Measurements from ENCODE around the gene ANXA2R.
A peak's percentile ranks its signal among the peaks of the same experiment; 100 is the strongest.
"Not testable (repeated sequence)": the region's sequence is repeated elsewhere in the genome, so short reads cannot be mapped to it uniquely, and the experiment has no call there.

The ANXA2R gene, protein sequence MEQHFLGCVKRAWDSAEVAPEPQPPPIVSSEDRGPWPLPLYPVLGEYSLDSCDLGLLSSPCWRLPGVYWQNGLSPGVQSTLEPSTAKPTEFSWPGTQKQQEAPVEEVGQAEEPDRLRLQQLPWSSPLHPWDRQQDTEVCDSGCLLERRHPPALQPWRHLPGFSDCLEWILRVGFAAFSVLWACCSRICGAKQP

DNA sequence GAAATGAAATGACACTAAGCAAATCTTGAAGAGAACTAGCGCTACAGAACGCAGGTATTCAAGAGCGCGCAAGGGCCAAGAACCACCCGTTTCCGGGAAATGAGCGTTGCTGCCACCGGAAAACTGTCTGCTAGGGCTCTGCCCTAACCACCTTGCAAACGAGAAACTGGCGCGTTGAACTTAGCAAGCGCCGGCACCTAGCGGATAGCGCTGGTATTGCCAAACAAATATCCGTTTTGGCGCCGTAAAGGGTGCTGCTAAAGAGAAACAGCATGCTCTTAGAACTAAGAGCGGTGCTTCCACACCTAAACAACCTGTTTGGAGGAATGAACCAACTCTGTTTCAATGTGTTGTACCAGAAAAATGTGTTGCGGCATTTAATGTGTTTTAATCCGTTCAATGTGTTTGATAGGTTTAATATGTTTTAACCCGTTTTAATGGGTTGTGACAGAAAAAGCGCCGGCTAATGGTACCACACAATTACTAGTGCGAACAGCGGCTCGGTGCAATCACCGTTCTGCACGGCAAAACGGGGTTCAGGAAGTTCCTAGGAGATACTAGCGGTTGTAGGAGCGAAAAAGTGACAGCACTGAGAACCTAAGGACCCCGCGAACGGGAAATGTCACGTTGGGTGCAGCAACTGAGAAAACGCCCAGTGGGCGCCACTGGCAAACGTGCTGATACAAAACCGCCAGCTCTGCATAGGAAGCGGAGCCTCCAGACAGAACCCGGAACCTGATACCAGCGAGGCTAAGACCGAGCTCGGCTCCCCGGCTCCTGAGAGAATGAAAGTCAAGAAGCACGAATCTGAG, at the start of gene ANXA2R:
Gene ANXA2R, minus strand, starts transcription at position 33 of the 812 bp plus-strand sequence. CDS start 273 bp downstream, outside the sequence.
- peak; percentile 92 for DNase-seq

DNA sequence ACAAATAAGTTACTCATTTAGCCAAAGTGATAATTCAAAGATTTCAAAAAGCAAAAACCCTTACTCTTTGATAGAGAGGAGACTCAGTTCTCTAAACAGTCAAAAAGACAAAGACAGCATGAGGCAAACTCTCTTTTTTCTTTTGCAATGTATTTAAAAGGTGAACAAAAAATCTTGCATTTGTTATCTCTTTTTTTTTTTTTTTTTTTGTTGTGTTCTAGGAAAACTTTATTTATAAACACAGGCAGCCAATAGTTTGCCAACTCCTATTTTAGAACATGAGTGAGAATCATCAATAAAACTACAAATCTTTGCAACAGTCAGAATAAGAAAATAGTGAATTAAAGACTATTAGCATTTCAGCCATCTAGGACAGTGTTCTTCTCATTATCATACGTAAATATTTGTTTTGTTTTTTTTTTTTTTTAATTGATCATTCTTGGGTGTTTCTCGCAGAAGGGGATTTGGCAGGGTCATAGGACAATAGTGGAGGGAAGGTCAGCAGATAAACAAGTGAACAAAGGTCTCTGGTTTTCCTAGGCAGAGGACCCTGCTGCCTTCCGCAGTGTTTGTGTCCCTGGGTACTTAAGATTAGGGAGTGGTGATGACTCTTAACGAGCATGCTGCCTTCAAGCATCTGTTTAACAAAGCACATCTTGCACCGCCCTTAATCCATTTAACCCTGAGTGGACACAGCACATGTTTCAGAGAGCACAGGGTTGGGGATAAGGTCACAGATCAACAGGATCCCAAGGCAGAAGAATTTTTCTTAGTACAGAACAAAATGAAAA, 46.2 kb upstream of the ANXA2R start:
- not testable (repeated sequence) for DNase-seq

DNA sequence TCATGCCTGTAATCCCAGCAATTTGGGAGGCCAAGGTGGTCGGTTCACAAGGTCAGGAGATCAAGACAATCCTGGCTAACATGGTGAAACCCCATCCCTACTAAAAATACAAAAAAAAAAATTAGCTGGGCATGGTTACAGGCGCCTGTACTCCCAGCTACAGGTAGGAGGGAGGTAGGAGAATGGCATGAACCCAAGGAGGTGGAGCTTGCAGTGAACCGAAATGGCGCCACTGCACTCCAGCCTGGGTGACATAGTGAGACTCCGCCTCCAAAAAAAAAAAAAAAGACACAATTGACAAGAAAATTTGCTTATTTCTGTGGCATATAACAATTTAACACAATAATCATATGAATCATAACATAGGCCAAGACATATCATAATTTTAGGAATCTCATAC, 45.3 kb upstream of the ANXA2R start:
- no peak for DNase-seq

DNA sequence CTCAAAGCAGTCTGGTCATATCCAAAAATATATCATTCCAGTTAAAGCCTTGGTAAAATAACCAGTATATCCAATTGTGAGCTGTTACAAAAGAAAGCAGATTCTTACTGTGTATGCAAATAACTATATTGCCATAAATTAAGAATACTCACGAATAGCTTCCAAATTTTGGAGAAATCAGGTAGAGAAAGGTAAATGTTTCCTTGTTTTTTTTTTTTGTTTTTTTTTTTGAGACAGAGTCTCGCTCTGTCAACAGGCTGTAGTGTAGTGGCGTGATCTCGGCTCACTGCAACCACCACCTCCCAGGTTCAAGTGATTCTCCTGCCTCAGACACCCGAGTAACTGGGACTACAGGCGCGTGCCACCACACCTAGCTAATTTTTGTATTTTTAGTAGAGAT, 44.3 kb upstream of the ANXA2R start:
- not testable (repeated sequence) for DNase-seq

DNA sequence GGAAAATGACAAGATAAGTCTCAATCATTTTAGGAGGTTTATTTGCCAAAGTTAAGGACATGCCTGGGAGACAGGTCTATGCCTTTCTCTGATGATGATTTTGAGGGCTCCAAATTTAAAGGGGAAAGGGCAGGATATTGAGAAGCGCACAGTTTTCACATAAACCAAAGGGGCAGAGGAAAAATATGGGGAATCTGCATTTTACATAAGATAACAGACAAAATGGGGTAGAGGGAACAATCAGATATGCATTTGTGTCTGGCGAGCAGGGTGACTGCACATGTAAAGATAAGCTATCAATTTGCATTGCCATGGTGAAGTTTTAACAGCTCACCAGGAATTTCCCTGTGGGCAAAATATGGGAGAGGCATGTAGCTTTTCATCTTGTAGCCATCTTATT, 41.2 kb upstream of the ANXA2R start:
- DNase-seq = not testable (repeated sequence)

DNA sequence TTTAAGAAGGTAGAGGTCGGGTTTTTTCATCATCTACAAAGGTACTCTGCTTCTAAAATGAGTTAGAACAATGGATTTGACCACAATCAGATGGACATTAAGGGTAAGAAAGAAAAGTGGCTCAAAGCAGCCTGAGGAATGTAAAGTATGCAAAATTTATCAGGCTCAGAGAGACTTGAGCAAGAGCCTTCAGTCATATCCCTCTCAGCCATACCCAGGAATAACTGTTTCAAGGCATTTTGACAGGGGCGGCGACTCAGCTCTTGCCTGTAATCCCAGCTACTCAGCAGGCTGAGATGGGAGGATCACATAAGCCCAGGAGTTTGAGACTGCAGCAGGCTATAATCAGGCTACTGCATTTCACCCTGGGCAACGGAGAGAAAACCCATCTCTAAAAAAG, 38.8 kb upstream of the ANXA2R start:
- DNase-seq = no peak

DNA sequence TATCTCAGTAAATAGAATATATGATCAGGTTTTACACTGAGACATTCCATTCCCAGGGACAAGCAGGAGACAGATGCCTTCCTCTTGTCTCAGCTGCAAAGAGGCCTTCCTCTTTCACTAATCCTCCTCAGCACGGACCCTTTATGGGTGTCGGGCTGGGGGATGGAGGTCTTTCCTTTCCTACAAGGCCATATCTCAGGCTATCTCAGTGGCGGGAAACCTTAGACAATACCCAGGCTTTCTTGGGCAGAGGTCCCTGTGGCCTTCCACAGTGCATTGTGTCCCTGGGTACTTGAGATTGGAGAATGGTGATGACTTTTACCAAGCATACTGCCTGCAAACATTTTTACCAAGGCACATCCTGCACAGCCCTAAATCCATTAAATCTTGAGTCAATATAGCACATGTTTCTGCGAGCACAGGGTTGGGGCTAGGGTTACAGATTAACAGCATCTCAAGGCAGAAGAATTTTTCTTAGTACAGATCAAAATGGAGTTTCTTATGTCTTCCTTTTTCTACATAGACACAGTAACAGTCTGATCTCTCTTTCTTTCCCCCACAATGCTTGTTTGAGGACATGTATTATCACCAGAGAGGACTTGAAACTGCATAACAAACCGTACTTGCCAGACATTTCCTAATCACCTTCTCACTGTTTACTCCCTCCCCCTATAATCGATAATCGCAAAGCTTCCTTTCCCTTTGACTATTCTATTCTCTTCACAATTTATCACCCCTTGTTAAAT, 37.5 kb upstream of the ANXA2R start:
- DNase-seq = not testable (repeated sequence)

DNA sequence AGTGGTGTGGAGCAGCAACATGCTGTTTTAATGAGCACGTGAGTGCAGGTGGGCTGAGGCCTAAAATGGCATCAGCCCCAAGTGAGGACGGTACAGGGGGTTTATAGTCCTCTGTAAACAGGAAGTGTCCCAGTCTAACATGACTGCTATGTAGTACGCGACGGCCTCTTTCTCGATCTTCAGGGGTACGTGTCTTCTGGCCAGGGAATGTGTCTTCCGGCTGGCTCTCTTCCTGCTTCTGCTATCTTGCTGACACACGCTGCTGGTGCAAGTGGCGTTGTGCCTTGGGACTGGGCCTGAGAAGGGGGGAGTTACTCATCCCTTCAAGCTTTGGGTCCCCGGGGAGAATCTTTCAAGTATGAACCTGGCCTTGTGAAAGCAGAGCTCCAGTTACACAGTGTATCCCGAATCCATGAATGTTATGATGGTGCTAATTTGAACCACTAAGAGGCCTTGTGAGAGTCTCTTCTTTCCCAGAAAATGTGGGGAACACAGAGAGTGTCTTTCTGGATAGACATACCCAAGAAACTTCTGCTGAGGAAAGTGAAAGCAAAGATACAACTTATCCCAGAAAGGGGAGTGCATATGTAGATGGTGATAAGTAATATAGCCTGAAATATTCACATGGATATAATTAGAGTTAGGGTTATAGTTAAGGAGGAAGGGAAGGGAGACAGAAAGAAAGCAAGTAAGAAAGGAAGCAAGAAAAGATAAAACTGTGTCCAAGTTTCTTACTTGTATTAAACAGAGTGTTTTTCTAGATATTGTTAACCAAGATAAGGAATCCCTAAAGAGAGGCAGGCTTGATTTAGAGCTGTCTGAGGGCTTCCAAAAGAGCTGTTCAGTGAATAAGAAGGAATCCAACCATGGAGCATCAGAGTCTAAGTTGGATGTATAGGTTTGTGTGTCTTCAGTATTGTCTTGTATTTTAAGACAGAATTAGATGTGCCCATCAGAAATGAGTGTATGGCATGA, 35.5 kb upstream of the ANXA2R start:
- no peak for DNase-seq

DNA sequence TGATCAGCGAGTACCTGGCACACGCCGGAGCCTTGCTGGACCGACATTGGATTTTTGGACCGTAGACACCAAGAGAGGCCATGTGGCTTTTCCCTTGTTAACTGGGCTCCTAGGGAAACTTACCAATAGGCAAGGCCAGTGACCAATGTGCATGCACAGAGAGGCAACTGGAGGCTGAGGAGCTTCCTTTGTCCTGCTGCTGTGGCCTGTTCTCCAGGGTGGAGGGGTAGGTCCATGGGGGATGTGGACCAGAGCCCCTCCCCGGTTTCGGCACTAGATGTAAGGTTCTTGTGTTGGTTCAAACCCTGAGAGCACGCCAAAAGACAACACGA, 34.8 kb upstream of the ANXA2R start:
- no peak for DNase-seq

DNA sequence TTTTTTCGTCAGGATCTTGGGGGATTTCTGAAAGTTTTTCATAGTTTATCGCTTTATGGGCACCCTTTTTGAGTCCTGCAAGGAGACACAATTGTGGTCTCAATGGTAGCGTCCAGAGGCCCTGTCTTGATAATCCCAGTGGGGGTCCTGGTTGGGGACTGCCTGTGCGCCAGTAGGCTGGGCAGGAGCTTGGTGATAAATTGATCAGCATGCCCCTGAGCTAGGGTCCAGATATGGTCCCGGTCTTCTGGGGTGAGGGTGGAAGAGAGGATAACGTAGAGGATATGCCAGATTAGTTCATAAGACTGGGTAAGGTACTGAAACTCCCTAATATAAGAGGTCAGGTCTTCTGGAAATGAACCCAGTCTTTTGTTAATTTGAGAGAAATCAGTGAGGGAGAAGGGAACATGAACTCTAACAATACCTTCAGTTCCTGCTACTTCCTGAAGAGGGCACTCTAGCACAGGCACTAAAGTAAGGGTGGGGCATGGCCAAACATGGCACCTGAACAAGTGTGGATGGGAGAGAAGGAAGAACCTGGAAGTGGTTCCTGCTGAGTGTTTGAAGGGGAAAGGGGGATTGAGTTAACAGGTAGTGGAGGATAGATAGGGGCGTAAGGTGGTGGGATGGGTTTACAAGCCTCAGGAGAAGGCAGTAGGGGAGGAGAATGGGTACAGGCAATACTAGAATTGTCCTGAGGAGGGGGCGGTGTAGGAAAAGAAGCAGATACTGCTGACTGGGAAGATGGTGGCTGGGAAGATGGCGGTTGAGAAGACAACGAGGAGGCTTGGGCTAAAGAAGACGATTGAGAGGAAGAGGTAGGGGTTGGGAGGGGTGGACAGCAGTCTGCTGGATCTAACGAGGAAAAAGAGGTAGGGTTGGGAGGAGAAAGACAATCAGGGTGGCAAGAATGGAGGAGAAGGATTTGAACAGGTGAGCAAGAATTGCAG, 33.8 kb upstream of the ANXA2R start:
- DNase-seq = peak; percentile 32

DNA sequence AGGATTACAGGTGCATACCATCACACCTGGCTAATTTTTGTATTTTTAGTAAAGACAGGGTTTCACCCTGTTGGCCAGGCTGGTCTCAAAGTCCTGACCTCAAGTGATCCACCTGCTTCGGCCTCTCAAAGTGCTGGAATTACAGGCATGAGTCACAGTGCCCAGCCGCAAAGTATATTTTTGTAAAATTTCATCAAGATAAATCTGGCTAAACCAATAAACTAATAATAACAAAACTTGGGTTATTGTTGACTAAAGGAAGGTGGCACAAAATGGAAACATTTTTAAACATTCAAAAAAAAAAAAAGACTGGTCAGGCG, 29.2 kb upstream of the ANXA2R start:
- DNase-seq = not testable (repeated sequence)

DNA sequence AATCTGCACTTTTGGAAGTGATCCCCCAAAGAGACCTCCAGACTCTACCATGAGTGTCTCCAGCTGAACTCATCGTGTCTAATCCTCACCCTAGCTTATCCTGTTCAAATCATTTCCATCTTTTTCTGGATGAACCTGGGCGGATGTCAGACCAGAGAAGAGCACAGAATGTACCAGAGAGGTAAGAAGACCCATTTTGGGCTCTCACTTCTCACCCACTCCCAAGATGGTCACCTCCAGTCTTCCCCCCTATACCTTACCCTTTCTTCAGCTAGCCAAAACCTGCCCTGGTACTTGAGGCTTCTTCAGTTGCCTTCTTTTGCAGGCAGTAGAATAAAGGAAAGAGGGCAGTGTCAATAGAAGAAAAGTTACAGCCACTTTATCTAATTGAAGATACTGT, 27.9 kb upstream of the ANXA2R start:
- DNase-seq = no peak

DNA sequence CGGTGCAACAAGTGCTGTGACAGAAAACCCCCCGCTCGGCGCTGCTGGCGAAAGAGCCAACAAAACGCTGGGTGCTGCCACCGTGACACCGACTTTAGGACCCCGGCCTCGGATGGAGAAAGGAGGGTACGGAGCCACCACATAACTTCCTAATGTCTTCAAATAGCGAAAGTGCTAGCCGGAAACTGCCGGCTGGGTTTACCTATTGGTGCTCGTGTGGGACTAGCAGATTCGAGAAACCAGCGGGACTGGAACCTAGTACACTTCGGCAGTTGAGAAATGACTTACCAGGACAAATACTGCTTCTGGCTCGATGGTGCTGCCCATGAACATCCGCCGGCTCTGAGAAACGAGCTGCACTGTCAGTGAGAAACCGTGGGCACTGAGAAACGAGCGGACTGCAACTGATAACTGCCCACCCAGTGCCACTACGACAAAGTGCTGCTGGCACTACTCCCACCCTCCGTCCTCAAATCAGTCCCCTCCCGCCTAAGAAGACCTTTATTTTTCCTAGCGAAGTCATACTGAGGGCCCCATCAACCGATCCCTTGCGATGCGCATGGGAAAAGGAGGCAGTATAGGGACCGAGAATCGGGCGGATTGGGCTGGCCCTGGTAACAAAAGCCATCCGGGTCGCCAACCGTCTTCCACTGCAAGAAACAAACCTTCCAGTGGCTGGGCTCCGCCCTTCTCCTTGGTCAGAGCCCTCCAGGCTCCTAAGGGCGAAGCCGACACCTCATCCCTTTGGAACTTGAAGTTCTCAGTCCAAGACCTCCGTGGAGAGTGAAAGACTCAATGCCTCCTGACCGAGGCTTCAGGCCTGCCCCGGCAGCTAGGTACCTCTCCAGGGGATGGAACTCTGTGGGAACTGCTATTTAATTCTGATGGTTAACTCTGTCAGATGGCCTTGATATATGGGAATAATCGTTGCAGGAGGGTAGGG, 27.0 kb upstream of the ANXA2R start:
- peak; percentile 88 for DNase-seq

DNA sequence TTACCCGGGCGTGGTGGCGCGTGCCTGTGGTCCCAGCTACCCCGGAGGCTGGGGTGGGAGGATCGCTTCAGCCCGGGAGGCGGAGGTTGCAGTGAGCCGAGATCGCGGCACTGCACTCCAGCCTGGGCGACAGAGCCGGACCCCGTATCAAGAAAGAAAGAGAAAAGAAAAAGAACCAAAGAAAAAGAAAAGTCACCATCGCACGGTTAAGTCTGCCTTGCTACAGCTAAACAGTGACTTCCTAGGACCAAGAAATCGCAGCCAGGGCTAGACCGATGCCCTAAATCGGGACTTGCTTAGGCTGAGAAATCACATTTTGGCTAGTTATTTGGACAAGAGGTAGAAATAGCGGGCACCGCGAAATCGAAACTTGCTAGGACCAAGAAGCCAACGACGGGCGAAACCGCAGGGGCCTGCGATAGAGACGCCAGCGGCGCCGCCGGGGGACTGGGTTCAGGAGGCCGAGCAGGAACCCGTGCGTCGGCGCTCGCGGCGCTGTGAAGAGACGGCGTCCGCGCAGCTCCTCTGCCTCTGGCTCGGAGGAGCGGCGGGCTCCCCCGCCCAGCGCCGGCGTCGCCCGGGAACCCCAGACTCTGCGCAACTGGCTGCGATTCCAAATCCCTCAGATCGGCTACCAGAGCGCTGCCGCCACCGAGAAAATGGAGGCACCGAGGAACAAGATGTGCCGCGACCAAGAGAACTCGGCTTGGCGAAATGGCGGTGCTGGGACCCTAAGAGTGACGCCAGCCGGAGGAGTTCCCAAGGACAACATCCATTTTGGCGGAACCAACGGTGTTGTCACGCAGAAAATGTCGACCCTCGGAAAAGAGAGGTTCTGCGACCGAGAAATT, 26.1 kb upstream of the ANXA2R start:
- DNase-seq = peak; percentile 70

DNA sequence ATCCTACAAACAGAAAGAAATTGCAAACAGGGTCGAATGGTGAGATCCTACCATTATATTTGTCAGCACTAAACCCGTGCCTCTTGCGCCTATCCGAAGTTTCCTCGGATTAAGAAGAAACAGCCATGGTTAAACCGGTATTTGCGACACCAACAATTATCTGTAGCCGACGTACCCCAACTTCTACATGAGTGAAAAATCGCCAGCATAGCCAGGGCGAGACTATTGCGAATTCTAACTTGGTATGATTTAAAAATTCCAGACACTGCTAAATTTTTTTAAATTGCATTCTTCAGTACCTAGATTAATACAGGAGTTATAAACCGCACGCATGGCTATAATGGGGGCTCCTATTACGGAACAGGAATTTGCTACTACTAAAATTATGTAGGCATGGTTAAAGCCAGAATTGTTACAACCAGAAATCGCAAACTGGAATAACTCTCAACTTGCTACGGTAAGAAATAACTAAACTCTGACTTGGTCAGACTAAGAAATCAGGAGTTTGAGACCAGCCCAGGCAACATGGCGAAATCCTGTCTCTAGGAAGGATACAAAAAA, 25.3 kb upstream of the ANXA2R start:
- DNase-seq = no peak

DNA sequence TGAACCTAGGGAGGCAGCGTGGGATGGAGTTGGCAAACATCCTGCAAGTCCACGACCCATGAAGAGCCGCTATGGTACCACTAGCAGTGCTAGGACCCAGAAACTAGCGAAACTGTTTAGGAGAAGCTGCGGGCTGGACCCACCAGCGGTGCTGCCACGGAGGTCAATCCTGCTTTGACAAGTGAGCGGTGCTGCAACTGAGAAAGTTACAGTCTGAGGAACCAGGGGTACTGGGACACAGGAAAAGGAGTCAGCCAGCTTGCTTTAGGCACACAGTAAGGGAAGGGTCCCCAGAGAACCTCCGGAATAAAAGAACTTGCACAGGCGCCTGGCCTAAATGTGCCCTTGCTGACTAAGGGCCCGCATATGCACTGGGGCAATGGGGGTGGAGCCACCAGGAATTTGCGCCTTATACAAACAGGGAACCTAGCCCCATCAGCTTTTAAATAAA, 23.6 kb upstream of the ANXA2R start:
- DNase-seq = no peak

DNA sequence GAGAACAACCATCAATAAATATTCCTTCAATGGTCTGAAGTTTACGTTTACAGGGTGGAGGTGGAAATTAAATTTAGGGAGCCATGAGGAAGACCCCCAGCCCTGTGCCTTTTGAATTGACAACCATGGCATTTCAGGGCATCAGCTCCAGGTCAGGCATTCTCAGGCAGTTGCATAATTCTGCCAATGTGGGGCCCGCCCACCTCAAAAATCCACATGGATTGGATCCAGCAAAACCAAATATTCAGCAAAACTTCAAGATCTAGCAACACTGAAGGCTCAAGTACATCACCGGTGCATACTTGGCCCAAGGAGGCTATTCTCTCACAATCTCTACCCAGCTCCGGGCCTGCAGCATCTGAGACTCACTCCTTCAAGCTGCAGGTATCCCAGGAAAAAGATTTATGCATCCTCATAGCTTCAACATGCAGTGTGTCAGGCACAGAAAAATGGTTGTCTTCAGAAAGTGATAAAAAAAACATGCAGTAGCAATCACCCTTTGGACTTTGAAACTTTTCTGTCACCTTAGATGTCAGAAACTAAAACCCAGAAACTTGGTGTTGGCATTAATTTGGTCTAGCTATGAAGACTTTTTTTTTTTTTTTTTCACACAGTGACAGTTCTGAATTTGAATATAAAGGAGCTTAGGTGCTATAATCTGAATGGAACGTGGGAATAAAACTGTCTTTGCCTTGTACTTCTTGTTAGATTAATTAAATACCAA, 21.4 kb upstream of the ANXA2R start:
- no peak for DNase-seq
